Osteoblast (primary cell): Measurements from ENCODE around the gene RAI1. TPM values are rescaled to one million over a fixed set of nuclear protein-coding genes. Genes with fewer than 3 reads are reported as not detected.

ENCODE experiments used
- DNase-seq: peaks from one replicate; pipeline ENCODE4 v3.0.0; 2011; ENCODE audit warnings: low spot score, mixed read lengths; ENCODE audit not compliant: insufficient read length; ENCODE audit errors: missing footprints
- H2AFZ ChIP-seq: 2 replicates; pipeline ENCODE4 v1.6.0; 2011; ENCODE audit warnings: mild to moderate bottlenecking, low read length
- H3K27ac ChIP-seq: 2 replicates; pipeline ENCODE4 v1.5.1; 2011; ENCODE audit warnings: mild to moderate bottlenecking, low read depth, low read length, moderate library complexity
- H3K27me3 ChIP-seq: 2 replicates; pipeline ENCODE4 v1.6.0; 2012; ENCODE audit warnings: mild to moderate bottlenecking, control low read depth, inconsistent platforms, low read length, moderate library complexity; ENCODE audit not compliant: insufficient read depth
- H3K36me3 ChIP-seq: 2 replicates; pipeline ENCODE4 v1.5.1; 2011; ENCODE audit warnings: mild to moderate bottlenecking, low read length, control low read depth, moderate library complexity; ENCODE audit not compliant: insufficient read depth
- H3K4me1 ChIP-seq: 2 replicates; pipeline ENCODE4 v1.5.1; 2011; ENCODE audit warnings: mild to moderate bottlenecking, low read length, control low read depth, moderate library complexity; ENCODE audit not compliant: insufficient read depth
- H3K4me2 ChIP-seq: 2 replicates; pipeline ENCODE4 v1.6.0; 2011; ENCODE audit warnings: mild to moderate bottlenecking, low read length; ENCODE audit not compliant: insufficient read depth
- H3K4me3 ChIP-seq: fragments of 200-600 bp; sonication (generic); 3 replicates; pipeline ENCODE4 v1.5.1; 2012; ENCODE audit warnings: mild to moderate bottlenecking, low read length, inconsistent platforms; ENCODE audit not compliant: insufficient read depth
- H3K79me2 ChIP-seq: 2 replicates; pipeline ENCODE4 v1.6.0; 2012; ENCODE audit warnings: mild to moderate bottlenecking, low read length, control low read depth, inconsistent platforms; ENCODE audit not compliant: insufficient read depth
- H3K9me3 ChIP-seq: 2 replicates; pipeline ENCODE4 v1.5.1; 2011; ENCODE audit warnings: low read depth, low read length, control low read depth
- H4K20me1 ChIP-seq: 2 replicates; pipeline ENCODE4 v1.6.0; 2012; ENCODE audit warnings: mild to moderate bottlenecking, low read length, control low read depth; ENCODE audit not compliant: insufficient read depth
- total RNA-seq: library from RNA; depleted of rRNA; stranded (reverse); fragments of >200 nt; gene quantifications from 2 replicates; pipeline ENCODE4 v1.2.3, GENCODE V29; 2012
- TF ChIP-seq, protein P1 (sequence below): IDR thresholded peaks from 2 replicates; pipeline ENCODE4 v1.5.1; 2011; ENCODE audit warnings: mild to moderate bottlenecking, low read depth, low read length, moderate library complexity; ENCODE audit errors: extremely low read depth

Gene RAI1
- total RNA-seq, 1 donor: 15.6 TPM

DNA sequence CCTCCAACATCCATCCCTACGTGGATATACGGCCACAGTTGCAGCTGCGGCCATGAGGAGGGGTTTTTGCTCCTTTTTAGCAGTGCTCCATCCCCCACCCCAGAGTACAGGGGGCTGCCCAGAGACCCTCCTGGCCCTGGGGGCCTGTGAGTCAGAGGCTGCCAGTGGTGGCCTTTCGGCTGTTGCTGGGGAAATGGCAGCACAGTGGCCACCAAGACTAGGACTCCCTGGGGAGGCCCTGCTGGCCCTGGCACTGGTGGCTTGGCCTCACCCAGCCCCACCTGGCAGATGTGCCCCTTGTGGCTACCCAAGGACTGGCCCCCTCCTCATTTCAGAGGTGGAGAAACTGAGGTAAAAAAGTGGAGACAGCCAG lies 29.1 kb downstream of the RAI1 start:
- H3K27me3 ChIP-seq: no peaks in the 10 kb centered on the region
- H3K27ac ChIP-seq: peak overlapping the region; percentile 94
- H3K4me3 ChIP-seq: no peak overlapping the region
- H3K36me3 ChIP-seq: no peaks in the 10 kb centered on the region
- H4K20me1 ChIP-seq: peaks cover 18% of the 10 kb centered on the region
- H3K79me2 ChIP-seq: peaks cover 80% of the 10 kb centered on the region
- H3K4me2 ChIP-seq: peak overlapping the region; percentile 51
- H2AFZ ChIP-seq: no peak overlapping the region
- TF ChIP-seq, protein P1, sequence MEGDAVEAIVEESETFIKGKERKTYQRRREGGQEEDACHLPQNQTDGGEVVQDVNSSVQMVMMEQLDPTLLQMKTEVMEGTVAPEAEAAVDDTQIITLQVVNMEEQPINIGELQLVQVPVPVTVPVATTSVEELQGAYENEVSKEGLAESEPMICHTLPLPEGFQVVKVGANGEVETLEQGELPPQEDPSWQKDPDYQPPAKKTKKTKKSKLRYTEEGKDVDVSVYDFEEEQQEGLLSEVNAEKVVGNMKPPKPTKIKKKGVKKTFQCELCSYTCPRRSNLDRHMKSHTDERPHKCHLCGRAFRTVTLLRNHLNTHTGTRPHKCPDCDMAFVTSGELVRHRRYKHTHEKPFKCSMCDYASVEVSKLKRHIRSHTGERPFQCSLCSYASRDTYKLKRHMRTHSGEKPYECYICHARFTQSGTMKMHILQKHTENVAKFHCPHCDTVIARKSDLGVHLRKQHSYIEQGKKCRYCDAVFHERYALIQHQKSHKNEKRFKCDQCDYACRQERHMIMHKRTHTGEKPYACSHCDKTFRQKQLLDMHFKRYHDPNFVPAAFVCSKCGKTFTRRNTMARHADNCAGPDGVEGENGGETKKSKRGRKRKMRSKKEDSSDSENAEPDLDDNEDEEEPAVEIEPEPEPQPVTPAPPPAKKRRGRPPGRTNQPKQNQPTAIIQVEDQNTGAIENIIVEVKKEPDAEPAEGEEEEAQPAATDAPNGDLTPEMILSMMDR: no peak
- H3K9me3 ChIP-seq: no peaks in the 10 kb centered on the region
- DNase-seq: no peak
- peaks cover 61% of the 10 kb centered on the region for H3K4me1 ChIP-seq

DNA sequence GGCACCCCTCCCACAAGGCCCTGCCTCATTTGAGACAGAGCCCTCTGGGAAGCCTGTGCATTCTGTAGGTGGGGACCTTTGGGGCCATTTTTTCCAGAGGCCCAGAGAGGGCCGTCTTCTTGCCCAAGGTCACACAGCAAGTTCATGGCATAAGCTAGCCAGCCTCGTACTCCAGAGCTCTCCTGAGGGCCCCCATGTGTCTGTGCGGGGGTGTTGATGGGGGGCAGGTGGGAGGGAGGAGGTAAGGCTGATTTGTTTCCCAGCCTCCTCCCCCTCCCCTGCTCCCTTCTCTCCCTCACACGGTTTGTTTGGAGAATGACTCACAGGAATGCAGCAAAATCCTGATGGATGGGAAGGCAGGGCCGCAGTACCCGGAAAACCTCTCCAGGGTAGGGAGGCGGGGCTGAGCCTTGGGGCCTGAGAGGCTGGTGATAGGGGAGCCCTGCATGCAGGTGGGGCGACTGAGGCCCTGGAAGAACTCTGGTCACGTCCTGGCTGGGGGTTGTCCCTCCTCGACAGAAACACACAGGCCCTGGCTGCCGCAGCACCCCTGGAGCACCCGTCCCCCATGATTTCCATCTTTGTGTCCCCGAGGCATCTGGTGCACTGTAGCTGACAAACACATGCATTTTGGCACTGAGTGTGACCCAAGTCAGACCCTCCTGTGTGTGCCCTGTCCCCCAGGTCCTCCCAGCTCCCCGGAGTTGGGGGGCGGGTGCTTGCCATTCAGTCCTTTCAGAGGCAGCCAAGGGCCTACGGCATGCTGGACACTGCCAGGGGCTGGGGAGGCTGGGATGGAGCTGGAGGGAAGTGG lies 29.7 kb downstream of the RAI1 start:
- H3K4me3 ChIP-seq: no peak overlapping the region
- no peaks in the 10 kb centered on the region for H3K36me3 ChIP-seq
- H2AFZ ChIP-seq: peak overlapping the region; percentile 24
- H3K4me2 ChIP-seq: peak overlapping the region; percentile 51
- no peaks in the 10 kb centered on the region for H3K27me3 ChIP-seq
- peaks cover 18% of the 10 kb centered on the region for H4K20me1 ChIP-seq
- H3K4me1 ChIP-seq: peaks cover 61% of the 10 kb centered on the region
- H3K27ac ChIP-seq: peak overlapping the region; percentile 94
- H3K9me3 ChIP-seq: no peaks in the 10 kb centered on the region
- peaks cover 83% of the 10 kb centered on the region for H3K79me2 ChIP-seq
- TF ChIP-seq, protein P1: no peak
- peak; percentile 98 for DNase-seq

DNA sequence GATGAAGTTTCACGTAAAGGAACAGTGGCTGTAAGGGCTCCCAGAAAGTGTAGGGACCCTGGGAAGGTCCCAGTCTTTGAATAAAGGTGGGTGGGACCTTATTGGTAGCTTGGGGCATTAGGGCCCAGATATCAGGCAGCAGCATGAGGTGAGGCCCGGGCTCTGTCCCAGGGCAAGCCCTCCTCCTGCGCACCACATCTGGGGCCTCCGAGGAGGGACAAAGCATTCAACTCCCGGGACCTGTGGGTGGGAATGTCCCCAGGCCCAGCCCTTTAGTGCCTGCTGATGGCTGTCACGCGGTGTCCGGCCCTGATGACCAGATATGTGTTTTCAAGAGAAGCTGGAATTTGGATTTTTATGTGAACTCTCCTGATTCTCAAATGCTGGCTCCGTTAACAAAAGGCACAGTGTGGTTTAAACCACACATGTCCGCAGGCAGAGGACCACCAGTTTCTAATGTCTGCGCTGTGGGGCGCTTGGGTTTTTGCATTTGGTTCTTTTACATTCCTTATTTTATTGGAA lies 30.4 kb downstream of the RAI1 start:
- Histone ChIP-seq H3K9me3 (no peaks in the 10 kb centered on the region), H3K27ac (peak overlapping the region; percentile 94), H3K4me3 (no peak overlapping the region), H3K4me2 (no peak overlapping the region), H2AFZ (no peak overlapping the region), H4K20me1 (peaks cover 18% of the 10 kb centered on the region), H3K4me1 (peaks cover 54% of the 10 kb centered on the region), H3K27me3 (no peaks in the 10 kb centered on the region), H3K36me3 (no peaks in the 10 kb centered on the region), H3K79me2 (peaks cover 83% of the 10 kb centered on the region)
- no peak for DNase-seq
- TF ChIP-seq, protein P1: no peak

DNA sequence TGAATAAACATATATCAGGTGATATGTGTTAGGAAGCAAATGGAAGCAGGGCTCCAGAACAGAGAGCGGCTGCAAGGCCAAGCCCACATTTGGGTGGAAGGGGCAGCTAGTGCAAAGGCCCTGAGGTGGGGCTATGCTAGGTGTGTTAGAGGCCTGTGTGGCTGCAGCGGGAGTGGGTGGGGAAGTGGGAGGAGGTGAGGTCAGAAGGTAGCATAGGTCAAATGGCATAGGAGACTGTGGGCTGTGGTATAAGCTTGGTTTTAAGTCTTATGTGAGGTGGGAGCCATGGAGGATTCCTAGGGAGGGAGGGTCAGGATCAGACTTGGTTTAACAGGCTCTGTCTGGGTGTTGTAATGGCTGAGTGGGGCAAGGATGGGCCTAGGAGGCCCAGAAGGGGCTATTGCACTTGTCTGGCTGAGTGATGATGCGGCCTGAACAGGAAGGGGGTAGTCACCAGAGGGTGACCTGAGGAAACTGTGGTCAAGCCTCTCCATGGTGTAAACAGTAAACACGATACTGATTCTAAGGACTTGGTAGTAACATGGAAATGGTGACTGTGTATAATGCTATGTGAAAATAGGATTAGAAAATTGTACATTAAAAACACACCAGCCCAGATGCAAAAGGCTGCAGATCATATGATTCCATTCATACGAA lies 31.1 kb downstream of the RAI1 start:
- H3K27me3 ChIP-seq: no peaks in the 10 kb centered on the region
- H2AFZ ChIP-seq: no peak overlapping the region
- H3K4me1 ChIP-seq: peaks cover 47% of the 10 kb centered on the region
- H3K9me3 ChIP-seq: no peaks in the 10 kb centered on the region
- peak; percentile 92 for DNase-seq
- peak overlapping the region; percentile 29 for H3K4me2 ChIP-seq
- TF ChIP-seq, protein P1: no peak
- H4K20me1 ChIP-seq: peaks cover 18% of the 10 kb centered on the region
- no peaks in the 10 kb centered on the region for H3K36me3 ChIP-seq
- H3K27ac ChIP-seq: peak overlapping the region; percentile 94
- H3K4me3 ChIP-seq: no peak overlapping the region
- peaks cover 83% of the 10 kb centered on the region for H3K79me2 ChIP-seq
